Measurements from ENCODE around the gene GABRA4.

DNA sequence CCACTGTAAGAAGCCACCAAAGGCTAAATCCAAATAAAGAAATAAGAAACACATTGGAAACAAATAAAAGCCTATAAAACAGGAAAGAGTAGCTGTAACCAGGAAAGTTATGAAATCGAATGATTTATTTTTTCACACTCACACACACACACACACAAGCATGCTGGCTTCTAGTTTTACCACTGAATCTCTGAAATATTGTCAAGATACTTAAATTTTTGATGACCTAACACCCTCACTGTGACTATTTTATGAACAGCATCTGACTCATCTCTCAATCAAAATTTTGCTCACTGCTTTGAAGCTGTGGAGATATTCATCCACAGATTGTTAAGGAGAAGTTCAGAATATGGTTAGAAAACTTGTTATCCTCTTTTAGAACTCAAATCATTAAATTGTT lies 24.1 kb upstream of the GABRA4 start:
- TF ChIP-seq CTCF (IDR thresholded peaks at IDR 0.05): no peak
- no peak for TF ChIP-seq POLR2A (IDR thresholded peaks at IDR 0.05)
- TF ChIP-seq POLR2AphosphoS5 (IDR thresholded peaks at IDR 0.05): no peak
